ENCODE measurements around the gene S100B. TPM values are rescaled to one million over a fixed set of nuclear protein-coding genes. Genes with fewer than 3 reads are reported as not detected.

S100B gene
- total and polyA plus RNA-seq, 2 of the 13 experiments (the other 11 are each of a cell fraction or from before 2014, with no cell fraction given): not detected

DNA sequence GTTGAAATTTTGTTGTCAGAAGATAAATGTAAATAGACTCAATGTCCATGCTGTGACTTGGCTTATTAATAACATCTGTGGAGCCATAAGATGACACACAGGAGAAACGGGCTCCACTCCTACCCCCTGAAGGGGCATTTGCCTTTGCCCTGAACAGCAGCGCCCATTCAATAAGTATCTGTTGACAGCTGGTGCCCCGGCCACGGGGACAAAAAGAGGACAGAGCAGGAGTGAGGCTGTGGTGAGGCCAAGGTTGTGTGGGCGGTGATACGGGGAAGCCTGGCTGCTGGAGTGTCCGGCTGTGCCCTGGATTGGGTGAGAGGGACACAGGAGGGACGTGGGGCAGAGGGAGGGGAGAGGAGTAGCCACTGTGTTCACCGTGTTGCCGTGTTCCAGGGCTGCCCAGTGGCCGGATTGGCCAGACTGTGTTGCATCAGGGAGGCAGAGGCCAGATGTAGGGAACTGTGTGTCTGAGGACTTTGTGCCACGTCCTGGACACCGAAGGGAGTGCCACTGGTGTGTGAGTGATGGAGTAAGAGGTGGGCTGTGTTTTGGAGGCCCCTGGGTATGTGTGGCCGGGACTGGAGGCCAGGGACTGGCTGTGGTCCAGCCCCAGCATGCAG, 45.7 kb upstream of the S100B start:
- TF ChIP-seq, protein P1, sequence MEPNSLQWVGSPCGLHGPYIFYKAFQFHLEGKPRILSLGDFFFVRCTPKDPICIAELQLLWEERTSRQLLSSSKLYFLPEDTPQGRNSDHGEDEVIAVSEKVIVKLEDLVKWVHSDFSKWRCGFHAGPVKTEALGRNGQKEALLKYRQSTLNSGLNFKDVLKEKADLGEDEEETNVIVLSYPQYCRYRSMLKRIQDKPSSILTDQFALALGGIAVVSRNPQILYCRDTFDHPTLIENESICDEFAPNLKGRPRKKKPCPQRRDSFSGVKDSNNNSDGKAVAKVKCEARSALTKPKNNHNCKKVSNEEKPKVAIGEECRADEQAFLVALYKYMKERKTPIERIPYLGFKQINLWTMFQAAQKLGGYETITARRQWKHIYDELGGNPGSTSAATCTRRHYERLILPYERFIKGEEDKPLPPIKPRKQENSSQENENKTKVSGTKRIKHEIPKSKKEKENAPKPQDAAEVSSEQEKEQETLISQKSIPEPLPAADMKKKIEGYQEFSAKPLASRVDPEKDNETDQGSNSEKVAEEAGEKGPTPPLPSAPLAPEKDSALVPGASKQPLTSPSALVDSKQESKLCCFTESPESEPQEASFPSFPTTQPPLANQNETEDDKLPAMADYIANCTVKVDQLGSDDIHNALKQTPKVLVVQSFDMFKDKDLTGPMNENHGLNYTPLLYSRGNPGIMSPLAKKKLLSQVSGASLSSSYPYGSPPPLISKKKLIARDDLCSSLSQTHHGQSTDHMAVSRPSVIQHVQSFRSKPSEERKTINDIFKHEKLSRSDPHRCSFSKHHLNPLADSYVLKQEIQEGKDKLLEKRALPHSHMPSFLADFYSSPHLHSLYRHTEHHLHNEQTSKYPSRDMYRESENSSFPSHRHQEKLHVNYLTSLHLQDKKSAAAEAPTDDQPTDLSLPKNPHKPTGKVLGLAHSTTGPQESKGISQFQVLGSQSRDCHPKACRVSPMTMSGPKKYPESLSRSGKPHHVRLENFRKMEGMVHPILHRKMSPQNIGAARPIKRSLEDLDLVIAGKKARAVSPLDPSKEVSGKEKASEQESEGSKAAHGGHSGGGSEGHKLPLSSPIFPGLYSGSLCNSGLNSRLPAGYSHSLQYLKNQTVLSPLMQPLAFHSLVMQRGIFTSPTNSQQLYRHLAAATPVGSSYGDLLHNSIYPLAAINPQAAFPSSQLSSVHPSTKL (CRISPR knock-in tag; IDR thresholded peaks at IDR 0.05): no peak
- TF ChIP-seq ZFP62 (CRISPR knock-in tag; IDR thresholded peaks at IDR 0.05): no peak
- no peak for TF ChIP-seq CENPT (CRISPR knock-in tag; IDR thresholded peaks at IDR 0.05; ENCODE audit: low read depth)
- TF ChIP-seq, protein P2, sequence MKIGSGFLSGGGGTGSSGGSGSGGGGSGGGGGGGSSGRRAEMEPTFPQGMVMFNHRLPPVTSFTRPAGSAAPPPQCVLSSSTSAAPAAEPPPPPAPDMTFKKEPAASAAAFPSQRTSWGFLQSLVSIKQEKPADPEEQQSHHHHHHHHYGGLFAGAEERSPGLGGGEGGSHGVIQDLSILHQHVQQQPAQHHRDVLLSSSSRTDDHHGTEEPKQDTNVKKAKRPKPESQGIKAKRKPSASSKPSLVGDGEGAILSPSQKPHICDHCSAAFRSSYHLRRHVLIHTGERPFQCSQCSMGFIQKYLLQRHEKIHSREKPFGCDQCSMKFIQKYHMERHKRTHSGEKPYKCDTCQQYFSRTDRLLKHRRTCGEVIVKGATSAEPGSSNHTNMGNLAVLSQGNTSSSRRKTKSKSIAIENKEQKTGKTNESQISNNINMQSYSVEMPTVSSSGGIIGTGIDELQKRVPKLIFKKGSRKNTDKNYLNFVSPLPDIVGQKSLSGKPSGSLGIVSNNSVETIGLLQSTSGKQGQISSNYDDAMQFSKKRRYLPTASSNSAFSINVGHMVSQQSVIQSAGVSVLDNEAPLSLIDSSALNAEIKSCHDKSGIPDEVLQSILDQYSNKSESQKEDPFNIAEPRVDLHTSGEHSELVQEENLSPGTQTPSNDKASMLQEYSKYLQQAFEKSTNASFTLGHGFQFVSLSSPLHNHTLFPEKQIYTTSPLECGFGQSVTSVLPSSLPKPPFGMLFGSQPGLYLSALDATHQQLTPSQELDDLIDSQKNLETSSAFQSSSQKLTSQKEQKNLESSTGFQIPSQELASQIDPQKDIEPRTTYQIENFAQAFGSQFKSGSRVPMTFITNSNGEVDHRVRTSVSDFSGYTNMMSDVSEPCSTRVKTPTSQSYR (CRISPR knock-in tag; IDR thresholded peaks at IDR 0.05; ENCODE audit: borderline replicate concordance): no peak
- TF ChIP-seq, protein P3, sequence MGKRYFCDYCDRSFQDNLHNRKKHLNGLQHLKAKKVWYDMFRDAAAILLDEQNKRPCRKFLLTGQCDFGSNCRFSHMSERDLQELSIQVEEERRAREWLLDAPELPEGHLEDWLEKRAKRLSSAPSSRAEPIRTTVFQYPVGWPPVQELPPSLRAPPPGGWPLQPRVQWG (CRISPR knock-in tag; IDR thresholded peaks at IDR 0.05; ENCODE audit: borderline replicate concordance, low read depth): no peak
- in situ Hi-C loops (cut with HindIII; ENCODE audit: extremely low pct_ligation_motif_present, low pct_unique_long_range_greater_than_20kb): no loop called here
- CTCF ChIA-PET (ENCODE audit: low intra/inter-chr PET ratio, low total read pairs): no interaction called here
- intact Hi-C loops (cut with micrococcal nuclease; ENCODE audit: unreplicated experiment): no loop called here
- H3K27ac ChIP-seq (ENCODE audit: extremely low read length, insufficient read depth, low read length): no peak overlapping the region
- H3K36me3 ChIP-seq (replicated peaks in 1 of 2; ENCODE audit: control insufficient read depth in 1 of 2, insufficient read depth in 2 of 2, low read length in 2 of 2): peaks cover 28 to 89% of the 10 kb centered on the region in 2 experiments
- no peak overlapping the region for H3K4me2 ChIP-seq (ENCODE audit: low read depth, low read length)
- 97% methylated on average over 14 of the region's 14 CpGs for WGBS (ENCODE audit: low lambda C conversion rate)
- no peak; the same call in 2 of the 3 replicates for ATAC-seq
- POLR2A ChIA-PET: no interaction called here
- FAIRE-seq: no peak
- no peak for DNase-seq (ENCODE audit: low spot score)
- H3K9me3 ChIP-seq (ENCODE audit: low read length): peaks cover 9% of the 10 kb centered on the region
- no peak overlapping the region for H2AFZ ChIP-seq (ENCODE audit: low read length)
- no peak overlapping the region for H3K9ac ChIP-seq (ENCODE audit: insufficient read depth, low read depth, low read length)
- BruUV-seq (replicated peaks): no TSS peak
- no peaks in the 10 kb centered on the region; a peak in 1 of 5 replicates for H3K27me3 ChIP-seq (ENCODE audit: control insufficient read depth in 1 of 2, insufficient read depth in 2 of 2, low read length in 2 of 2)
- H4K20me1 ChIP-seq (ENCODE audit: insufficient read depth, low read length): no peaks in the 10 kb centered on the region
- no peak overlapping the region for H3K4me3 ChIP-seq (replicated peaks in 1 of 3; ENCODE audit: insufficient read depth in 1 of 3, low read depth in 2 of 3, low read length in 3 of 3)
- H3K79me2 ChIP-seq (ENCODE audit: insufficient read depth, low read length): peaks cover 2% of the 10 kb centered on the region
- H3K4me1 ChIP-seq (ENCODE audit: insufficient read depth, low read length): no peaks in the 10 kb centered on the region

Measured in HepG2 (cell line).